ENCODE data around the gene OR56B1.

- TF ChIP-seq CTCF (IDR thresholded peaks at IDR 0.05) (no peak), POLR2AphosphoS5 (IDR thresholded peaks at IDR 0.05; ENCODE audit: low read depth, low read length) (no peak), USF2 (IDR thresholded peaks at IDR 0.05; ENCODE audit: borderline replicate concordance, low read depth, low read length) (no peak), RFX5 (IDR thresholded peaks at IDR 0.05; ENCODE audit: low read length) (no peak), EZH2phosphoT487 (IDR thresholded peaks at IDR 0.05; ENCODE audit: borderline replicate concordance, low read depth) (no peak), TAF1 (IDR thresholded peaks at IDR 0.05; ENCODE audit: borderline replicate concordance, low read depth, low read length) (no peak), IRF3 (IDR thresholded peaks at IDR 0.05; ENCODE audit: low read depth, low read length) (no peak), RXRA (IDR thresholded peaks at IDR 0.05; ENCODE audit: borderline replicate concordance, low read depth) (no peak), MAX (IDR thresholded peaks at IDR 0.05; ENCODE audit: low read depth) (no peak), FOSL2 (IDR thresholded peaks at IDR 0.05; ENCODE audit: borderline replicate concordance, low read depth) (no peak), YY1 (IDR thresholded peaks at IDR 0.05; ENCODE audit: low read depth) (no peak)
Measured at GRCh38 chr11:5696210-5696609, 40.0 kb upstream of the OR56B1 start.

All from SK-N-SH (cell line).